ENCODE data around the gene NR1D1.

The NR1D1 gene

GRCh38 chr17:40122136-40122998 is 22.0 kb upstream of the NR1D1 start:
- no peak for TF ChIP-seq CTCF (IDR thresholded peaks at IDR 0.05; ENCODE audit: borderline replicate concordance, control extremely low read depth, extremely low read depth, insufficient read depth, missing control alignments)
- DNase-seq (ENCODE audit: low spot score) = peak; percentile 82
- in situ Hi-C loops (cut with MboI; ENCODE audit: low sequenced_read_pairs, unreplicated experiment) = no loop called here

- no peak for TF ChIP-seq CTCF (IDR thresholded peaks at IDR 0.05; ENCODE audit: borderline replicate concordance, control extremely low read depth, extremely low read depth, insufficient read depth, missing control alignments)
- in situ Hi-C loops (cut with MboI; ENCODE audit: low sequenced_read_pairs, unreplicated experiment) = no loop called here
- DNase-seq (ENCODE audit: low spot score) = peak; percentile 95
These were observed 21.1 kb upstream of the NR1D1 start, which contains the start of gene MSL1 for GRCh38 chr17:40121181-40122135. MSL1 (plus strand) TSS chr17:40121971; CDS start chr17:40122613, 642 bp downstream.

- no peak for DNase-seq (ENCODE audit: low spot score)
- no peak for TF ChIP-seq CTCF (IDR thresholded peaks at IDR 0.05; ENCODE audit: borderline replicate concordance, control extremely low read depth, extremely low read depth, insufficient read depth, missing control alignments)
- in situ Hi-C loops (cut with MboI; ENCODE audit: low sequenced_read_pairs, unreplicated experiment) = no loop called here
These were observed 14.7 kb upstream of the NR1D1 start for GRCh38 chr17:40115101-40115436.

- DNase-seq (ENCODE audit: low spot score) = no peak
- no peak for TF ChIP-seq CTCF (IDR thresholded peaks at IDR 0.05; ENCODE audit: borderline replicate concordance, control extremely low read depth, extremely low read depth, insufficient read depth, missing control alignments)
- in situ Hi-C loops (cut with MboI; ENCODE audit: low sequenced_read_pairs, unreplicated experiment) = no loop called here
These were observed 13.5 kb upstream of the NR1D1 start for GRCh38 chr17:40113907-40114245.

GRCh38 chr17:40113110-40113906 is 12.9 kb upstream of the NR1D1 start:
- in situ Hi-C loops (cut with MboI; ENCODE audit: low sequenced_read_pairs, unreplicated experiment) = no loop called here
- DNase-seq (ENCODE audit: low spot score) = peak; percentile 93
- TF ChIP-seq CTCF (IDR thresholded peaks at IDR 0.05; ENCODE audit: borderline replicate concordance, control extremely low read depth, extremely low read depth, insufficient read depth, missing control alignments) = peak; percentile 90

GRCh38 chr17:40112718-40113109 is 12.3 kb upstream of the NR1D1 start:
- in situ Hi-C loops (cut with MboI; ENCODE audit: low sequenced_read_pairs, unreplicated experiment) = no loop called here
- no peak for TF ChIP-seq CTCF (IDR thresholded peaks at IDR 0.05; ENCODE audit: borderline replicate concordance, control extremely low read depth, extremely low read depth, insufficient read depth, missing control alignments)
- no peak for DNase-seq (ENCODE audit: low spot score)

All from GM13976 (cell line).